ENCODE results near the gene SEPTIN5.

GRCh38 chr22:19713650-19714311, 522 bp upstream of the SEPTIN5 start:
- TF ChIP-seq CTCF (IDR thresholded peaks at IDR 0.05; ENCODE audit: insufficient read depth, low read length, poor library complexity, severe bottlenecking), result no peak
- no peak for TF ChIP-seq EZH2phosphoT487 (conservative IDR thresholded peaks at IDR 0.05; ENCODE audit: low read length)

Data from SU-DHL-6 (cell line).